Hematopoietic multipotent progenitor cell treated with erythropoietin and hydrocortisone succinate and interleukin-3 and kit ligand, for 6 days (in vitro differentiated cells): ENCODE data around the gene METTL24.

Experiments used
- DNase-seq: peaks from one replicate; pipeline ENCODE4 v3.0.0-alpha.2; 2015

Gene METTL24, protein sequence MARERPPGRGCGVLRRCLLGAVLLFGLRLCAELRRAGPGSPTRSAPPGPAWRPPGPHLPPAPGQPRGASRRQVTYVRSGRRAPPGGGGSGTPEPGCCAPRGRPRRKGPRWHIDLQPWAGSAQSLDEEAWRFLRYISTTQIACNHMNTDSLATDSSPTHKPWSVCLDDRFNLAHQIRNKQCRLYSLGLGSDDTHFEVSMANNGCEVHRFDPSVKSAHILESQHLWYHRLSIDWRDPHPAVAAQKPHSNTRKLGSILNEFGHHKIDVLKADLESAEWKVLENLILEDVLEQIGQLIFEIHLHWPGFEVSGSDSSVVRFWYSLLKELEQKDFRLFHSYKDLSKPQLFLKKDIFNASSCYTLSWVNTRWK

DNA sequence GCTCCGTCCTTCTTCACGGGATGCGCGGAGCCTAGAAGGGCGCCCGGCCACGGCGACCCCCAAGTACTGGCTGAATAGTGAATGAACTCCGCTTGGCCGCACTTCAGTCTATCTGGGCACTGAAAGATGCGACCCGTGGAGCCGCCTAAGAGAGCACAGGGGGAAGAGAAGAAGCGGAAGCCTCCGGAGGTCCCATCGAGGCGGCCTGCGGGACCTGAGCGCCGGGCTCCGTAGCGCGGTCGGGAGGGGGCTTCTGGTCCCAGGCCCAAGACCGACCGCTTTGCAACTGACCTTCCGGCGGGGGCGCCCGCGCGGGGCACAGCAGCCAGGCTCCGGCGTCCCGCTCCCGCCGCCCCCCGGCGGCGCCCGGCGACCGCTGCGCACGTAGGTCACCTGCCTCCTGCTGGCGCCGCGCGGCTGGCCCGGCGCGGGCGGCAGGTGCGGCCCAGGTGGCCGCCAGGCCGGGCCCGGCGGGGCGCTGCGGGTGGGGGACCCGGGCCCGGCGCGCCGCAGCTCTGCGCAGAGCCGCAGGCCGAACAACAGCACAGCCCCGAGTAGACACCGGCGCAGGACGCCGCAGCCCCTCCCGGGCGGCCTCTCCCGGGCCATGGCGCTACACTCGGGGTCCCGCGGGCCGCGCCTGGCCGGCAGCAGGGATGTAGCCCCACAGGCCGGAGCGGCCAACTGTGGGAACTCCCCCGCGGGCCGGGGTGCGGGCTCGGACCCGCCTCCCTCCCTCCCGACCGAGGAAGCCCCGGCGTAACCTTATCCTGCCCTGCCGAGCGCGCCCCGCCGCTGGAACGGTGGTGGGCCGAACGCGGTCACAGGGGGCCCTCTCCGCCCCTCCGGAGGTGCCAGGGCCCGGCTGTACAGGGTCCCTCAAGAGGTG lies at the start of gene METTL24:
METTL24 (minus strand) TSS at position 686 of the 889 bp plus-strand sequence; CDS start at position 609, 77 bp downstream.
- peak; percentile 50 for DNase-seq

DNA sequence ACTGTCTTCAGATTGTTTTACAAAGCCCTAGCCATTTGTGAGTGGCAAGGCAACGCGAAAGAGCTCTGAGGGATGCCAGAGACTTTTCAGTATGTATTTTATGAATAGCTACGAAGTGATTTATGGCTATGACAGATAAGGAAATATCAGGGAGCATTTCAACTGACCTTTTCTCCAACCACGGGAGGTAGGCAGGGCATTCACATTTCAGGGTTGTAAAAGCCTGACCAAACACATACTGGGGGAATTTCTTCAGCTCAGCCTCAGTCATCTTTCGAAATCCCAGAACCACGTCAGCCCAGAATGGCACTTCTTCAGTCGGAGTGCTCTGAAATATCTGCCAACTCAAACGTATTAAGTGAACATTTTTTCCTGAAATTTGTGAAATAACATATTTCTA lies 46.5 kb upstream of the METTL24 start:
- no peak for DNase-seq

DNA sequence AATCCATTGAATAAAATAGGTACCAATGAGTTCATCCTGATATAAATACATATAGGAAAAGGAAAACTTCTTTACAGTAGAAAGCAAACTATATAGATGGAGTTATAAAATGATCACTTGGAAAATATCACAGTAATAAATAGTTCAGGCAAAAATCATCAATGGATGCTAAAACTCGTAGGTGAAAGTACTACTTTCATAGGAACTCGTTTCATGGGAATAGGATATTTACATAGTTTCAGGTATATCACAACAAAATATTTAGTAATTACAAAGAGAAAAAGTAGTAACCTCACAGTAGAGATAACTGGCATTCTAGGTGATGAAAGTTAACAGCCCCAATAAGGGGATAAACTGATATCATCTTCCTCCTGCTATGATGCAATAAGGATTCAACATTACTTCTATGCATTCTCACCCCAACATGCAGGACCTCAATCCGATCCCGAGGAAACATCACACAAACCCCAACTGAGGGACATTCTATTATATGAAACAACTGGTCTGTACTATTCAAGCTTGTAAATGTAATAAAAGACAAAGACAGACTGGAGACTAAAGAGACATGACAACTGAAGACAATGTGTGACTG lies 43.5 kb upstream of the METTL24 start:
- DNase-seq, result no peak

DNA sequence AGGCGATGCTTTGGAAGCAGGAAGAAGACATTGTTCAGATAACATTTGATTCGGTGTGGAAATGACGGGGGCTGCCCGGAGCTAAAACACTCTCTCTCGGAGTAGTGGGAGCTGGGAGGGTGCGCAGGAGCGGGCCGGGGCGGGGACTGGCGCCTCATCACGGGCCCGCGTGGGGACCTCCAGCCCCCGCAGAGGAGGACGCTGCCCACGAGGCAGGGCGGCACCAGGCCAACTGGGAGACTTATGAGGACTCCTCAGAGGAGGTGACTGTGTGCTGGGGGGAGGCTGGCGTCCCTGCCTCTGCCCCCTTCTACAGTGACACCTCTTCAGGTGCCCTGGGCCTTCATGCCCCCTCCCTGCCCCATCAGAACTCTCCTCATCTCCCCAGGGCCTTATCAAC lies 42.1 kb upstream of the METTL24 start:
- DNase-seq, result no peak

DNA sequence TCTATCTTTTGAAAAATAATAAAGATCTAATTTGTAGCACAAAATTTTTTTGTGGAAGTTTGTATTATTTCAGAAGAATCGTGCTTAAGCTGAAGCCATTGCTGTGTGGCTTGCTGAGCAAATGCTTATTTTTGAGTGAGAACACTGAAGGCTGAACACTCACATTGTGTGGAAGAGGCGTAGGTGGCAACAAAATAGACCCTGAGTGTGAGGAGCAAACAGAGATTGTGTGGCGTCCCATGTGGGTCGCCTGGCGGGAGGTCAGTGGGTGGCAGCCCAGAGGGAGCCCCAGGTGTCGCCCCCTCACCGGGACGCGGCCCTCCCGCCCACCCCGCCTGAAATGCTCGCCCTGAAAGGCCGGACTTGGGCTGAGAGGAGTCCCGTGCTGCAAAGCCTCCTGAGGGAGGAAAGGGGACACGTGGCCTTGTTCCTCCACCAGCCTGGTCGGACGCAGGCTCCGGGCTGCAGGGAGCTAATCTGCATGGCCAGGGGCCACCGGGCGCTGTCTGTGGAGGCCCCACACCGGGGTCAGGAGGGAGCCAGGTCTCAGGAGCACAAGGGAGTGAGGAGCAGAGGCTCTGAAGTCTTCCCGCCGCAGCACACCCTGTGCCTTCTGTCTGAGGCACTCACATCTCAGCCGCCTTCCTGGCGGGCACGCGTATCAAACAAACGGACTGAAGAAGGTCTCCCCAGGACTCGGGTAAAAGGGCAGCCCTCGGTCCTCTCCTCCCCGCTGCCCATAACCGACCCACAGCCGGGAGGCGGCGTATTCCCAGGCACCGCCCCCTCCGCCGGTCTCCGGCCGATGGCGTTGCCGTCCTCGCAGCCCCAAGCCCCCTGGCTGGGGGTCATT lies 41.3 kb upstream of the METTL24 start:
- DNase-seq, result peak; percentile 19

DNA sequence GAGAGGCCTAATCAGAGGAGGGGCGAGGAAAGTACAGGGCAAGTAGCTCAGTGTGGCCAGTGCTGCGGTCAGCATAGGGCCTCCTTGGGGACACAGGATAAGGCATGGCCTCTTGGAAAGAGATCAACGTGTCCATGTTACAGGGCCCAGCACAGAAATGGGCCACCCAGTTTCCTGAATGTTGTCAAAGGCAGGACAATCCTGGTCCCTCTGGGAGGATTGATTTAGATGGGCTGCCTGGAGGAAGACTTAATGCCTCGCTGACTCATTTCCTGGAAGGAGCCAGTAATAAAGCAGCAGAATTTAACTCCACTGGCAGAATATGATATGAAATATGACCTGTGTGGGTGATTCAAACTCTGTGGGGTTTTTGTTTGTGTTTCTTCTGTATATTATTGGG lies 40.6 kb upstream of the METTL24 start:
- DNase-seq, result no peak

DNA sequence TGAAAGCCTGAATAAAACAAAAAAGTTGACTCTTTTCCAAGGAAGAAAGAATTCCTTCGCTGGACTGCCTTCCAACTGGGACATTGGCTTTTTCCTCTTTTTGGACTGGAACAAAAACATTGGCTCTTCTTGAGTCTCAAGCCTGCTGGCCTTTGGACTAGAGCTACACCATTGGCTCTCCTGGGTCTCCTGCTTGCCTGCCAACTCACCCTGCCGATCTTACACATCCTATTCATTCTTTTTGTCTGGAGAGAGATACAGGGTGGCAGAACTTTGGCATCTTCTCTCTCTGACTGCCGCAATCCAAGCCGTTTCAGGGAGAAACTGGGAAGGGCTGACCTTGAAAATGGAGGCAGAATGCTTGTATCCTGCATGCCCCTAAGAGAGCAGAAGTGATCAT lies 37.1 kb upstream of the METTL24 start:
- DNase-seq, result no peak

DNA sequence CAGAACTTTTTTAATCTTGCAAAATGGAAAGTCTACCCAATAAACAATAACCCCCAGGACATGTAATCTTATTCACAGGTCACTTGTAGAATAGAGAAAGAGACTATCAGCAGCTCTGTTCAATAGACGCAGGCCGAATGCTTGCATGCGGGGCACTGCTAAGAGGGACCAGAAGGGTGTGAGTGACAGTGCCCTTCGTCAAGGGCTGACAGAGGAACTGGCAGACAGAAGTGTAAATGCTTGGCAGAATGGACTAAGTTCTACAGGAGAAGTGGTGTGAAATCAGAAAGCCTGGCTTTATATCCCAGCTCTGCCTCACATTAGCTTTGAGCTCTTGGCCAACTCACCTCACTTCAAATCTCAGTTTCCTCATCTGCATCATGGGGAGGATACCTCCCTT lies 36.3 kb upstream of the METTL24 start:
- DNase-seq, result no peak

DNA sequence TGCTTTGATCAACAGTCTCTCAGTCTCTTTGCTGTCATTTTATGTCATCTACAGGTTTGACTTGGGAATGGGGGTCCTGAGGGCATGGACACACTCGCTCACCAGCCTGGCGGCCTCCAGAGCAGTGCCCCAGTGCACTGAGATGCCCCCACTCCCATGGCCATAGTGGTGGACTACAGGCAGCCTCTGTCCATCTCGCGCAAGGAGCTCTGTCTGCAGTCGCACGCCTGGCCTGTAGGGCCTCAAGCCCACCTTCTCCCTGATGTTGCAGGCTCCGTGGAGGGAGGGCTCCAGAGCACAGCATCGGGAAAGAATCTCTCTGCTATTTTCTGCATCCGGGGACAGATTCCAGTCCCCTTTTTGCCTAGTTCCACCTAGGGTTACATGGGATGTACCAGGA lies 34.6 kb upstream of the METTL24 start:
- DNase-seq, result no peak

DNA sequence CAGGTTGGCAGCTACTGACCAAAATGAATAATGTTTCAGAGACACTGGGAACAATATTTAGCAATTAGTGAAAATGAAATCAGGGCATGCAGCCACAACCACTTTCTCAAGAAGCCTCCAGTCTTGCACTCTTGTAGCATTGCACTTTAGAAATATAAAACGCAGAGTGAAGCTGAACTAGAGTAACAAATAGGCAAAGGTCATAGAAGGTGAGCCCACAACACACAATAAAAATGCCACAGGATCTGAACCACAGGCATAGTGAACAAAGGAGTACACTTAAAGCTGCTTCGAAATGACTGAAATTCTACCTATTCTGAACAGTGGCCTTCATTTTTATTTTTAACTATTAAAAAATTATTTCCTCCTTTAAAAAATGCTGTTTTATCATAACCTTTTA lies 32.3 kb upstream of the METTL24 start:
- DNase-seq, result no peak

DNA sequence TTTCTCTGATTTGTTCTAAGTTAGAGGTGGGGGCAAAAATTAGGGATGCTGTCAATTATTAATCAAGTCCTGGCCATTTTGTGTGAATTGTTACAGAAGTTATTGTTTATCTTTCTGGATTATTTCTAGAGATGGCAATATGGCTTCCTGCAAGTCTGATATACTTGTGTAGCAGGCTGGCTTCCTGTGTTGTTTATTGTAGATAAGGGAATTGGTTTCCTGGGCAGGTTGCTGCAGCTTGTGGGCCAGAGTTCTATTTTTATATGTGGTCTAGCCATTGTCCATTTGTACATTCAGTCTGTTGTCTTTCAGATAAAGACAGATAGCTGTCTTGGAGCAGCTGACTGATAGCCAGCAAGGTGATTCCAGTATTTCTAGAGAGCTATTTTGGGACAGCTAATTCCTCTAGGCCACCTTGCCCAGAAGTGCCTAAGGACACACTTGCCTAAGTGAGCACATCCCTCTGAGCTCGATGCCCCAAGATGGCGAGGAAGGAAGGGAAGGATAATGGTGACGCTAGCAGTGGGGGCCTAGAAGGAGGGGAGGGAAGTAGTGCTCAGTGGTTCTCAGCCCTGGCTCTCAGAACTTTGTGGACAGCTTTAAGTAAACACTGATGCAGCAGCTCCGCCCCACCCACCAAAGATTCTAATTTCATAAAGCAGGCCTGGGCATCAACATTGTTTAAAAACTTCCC lies 31.7 kb upstream of the METTL24 start:
- peak; percentile 78 for DNase-seq

DNA sequence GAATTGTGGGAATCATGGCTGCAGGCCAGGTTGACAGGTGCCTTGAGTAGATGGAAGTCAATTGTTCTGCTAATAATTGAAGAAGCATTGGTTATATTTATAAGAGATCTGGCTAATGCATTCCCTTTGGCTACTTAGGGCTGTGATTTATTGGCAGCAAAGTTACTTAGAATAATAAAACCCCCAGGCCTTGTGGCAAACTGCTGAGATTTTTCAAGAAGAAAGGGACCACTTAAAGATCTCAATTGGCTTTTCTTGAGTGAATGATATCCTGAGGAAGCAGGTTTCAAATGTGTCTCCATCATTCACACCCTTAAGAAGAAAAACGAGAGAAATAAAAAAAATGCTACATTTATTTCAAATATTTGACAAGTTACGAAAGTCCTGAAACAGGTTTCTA lies 29.8 kb upstream of the METTL24 start:
- DNase-seq, result no peak

DNA sequence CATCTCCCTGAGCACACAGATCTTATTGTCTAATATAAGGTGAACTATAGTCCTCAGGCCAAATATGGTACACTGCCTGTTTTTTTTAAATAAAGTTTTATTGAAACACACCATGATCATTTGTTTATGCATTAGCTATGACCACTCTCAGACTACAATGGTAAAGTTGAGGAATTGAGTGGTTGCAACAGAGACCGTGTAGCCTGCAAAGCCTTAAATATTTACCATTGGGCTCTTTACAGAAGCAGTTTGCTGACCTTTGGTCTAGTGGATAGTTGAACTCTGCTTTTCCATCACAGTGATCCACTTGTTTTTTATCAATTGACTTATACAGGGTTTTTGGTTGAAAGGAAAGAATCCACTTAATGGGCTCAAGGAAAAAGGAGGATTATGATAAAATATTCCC lies 27.3 kb upstream of the METTL24 start:
- DNase-seq, result no peak

DNA sequence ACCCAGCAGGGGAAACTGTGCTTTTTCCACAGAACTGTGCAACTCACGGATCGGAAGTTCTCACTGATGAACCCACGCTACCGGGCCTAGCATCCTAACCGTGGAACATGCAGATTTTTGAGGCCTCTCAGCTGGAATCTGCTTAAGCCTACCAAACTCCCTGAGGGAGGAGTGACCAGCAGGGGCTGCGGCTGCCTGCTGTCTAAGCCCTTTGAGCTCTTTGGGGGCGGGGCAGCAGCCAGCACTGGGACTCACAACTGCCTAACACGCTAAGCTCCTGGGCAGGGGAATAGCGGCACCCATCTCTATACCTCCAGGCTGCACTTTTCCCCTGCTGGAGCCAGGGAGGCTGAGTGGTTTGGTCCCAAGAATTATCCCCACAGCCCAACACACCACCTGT lies 20.4 kb upstream of the METTL24 start:
- DNase-seq, result no peak

DNA sequence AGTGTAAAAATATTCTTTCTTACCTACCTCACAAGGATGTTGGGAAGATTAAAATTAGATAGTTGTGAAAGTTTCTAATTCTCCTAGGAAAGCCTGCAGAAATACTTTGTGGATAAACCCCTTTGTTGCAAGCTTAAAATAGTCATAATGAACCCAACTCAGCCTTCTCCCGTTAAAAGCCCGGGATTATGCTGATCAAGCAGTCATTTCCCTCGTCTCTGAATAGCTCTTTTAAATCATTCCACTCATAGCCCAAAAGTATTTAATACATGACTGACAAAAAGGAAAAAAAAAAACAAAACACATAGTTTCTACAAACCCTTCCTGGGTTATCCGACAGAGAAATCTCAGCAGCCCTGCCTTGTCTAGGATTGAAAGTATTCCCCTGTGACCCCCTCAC lies 10.9 kb upstream of the METTL24 start:
- no peak for DNase-seq

DNA sequence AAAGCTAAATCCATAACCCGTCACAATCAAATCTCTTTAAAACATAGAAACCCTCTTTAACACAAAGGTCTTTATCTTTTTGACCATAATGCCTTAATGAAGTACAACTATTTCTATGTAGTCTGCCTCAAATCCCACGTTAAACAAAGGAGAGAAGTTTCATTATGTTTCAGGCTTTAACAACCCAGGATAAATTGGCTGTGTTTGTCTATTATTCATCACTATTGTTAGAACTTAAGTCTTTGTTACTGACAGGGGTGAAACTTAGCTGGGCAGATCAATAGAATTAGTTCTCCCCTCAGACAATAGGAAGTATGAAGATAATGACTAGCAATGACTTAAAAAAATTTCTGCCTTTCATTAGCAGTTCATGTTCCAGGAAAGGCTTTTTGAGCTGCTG lies 10.1 kb upstream of the METTL24 start:
- no peak for DNase-seq

DNA sequence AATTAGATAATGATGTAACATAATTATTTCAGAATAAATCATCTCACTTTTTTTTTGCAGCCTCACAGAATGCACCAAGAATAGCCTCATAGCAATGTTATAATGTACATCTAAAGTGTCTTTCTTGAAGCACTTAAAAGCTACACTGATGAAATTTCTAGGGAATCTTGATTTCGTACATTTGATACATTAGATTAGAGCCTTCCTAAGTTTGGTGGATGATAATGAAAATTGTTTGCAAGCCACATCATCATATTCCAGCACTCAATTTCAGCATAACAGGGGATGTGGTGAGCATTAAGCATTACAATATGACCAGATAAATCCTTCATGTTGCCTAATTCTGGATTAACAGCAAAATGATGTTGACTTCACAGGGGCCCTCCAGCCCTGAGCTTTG lies 9.7 kb upstream of the METTL24 start:
- no peak for DNase-seq

DNA sequence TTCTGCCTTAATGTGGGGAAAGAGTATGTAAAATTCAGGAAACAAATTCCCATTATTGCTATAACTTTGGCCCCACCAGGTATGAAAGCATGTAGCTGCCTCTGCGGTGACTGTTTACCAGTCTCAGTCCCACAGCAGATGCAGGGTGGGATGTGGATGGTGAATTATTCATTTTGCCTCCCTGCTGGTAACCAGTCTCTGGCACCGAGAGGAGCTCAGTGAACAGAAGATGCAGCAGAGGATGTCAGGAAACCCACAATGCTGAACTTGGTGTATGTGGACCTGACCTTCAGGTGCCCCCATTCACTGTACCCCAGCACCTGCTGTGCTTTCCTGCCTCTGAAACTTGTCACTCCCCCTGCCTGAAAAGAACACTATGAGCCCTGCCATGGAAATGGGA lies 8.8 kb upstream of the METTL24 start:
- DNase-seq, result no peak

DNA sequence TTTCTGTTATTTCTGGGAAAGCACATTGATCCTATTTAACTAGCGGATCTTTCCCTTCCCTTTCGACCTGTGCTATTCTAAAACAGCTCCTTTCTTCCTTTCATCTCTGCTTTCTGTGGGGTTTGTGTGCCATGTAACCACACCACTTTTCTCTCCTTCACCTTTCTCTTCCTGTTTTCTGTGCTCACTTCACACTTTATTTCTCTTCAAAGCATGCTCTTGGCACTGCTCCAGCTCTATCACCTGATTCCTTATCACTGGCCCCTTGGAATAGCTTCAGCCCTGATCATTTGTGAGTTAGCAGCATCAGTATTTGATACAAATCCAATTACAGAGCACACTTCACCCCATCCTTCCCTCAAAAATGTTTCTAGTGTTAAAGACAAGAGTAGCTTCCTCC lies 8.1 kb upstream of the METTL24 start:
- DNase-seq, result peak; percentile 6

DNA sequence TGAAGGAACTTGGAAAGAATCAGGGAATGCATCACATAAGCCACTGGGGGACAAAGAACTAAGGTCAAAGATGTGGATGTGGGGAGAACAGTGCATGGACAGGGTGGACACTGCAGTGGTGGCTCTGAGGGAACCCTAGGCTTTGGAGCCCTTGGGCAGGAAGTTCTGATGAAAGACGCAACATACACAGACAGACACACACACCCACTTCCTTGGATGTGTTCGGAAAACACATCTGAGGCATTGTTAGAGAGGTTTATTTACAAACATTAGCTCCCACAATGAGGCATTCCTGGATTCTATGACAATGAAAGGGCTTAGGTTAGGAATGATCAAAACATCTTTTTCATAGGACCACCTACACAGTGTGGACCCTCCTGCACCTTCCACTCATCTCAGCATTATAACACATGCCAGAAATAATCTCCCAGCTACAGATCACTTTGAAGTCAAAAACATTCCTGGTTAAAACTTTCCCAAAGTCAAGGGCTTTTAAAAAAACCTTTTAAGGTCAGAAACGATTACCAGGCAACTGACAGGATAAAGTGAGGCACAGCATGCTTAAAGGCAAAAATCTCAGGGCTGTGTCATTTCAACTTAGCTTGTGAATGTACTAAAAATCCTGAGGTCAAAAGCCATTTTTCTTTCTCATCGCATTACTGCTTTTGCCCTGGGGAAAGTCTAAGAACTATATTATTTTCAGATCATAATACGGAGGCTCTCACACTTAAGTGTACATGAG lies 6.4 kb upstream of the METTL24 start:
- DNase-seq, result no peak

DNA sequence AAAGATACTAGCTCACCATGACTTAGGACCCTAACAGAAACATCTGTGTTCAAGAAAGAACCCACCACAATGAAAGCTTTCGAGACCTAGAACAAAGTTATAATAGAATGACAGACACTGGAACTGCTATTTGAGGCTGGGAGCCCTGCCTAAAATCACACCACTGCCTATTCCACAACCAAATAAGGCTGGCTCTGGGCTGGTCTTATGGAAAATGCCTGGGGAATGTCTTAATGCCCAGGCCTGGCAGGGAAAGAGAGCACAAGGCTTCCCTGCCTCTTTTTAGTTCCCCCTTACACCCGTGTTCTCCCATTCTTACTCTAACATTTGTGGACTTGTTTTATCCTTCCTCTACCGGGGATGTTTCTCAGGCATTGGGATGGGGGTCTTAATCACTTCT lies 5.6 kb upstream of the METTL24 start:
- DNase-seq, result no peak

DNA sequence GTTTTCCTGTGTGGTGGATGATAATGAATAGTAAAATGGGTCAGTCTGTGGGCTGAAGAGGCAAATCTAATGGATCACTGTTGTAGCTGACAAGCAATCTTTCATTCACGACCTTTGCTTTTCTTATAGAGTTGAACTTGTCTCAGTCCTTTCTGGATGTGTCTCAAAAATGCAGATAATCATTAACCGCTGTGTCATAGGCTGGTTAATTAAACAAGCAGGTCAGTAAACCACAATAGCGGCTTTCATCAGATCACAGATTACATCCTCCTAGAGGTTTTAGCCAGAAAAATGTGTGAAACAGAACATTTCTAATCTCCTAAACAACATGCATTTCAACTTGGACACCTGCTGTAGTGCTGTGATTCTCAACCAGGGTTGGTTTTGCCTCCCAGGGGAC lies 2.5 kb upstream of the METTL24 start:
- peak; percentile 25 for DNase-seq
